ENCODE measurements around the gene ATP2B1. TPM values are rescaled to one million over a fixed set of nuclear protein-coding genes. Genes with fewer than 3 reads are reported as not detected.

The ATP2B1 gene
- total and polyA plus RNA-seq, 7 donors = 14.3 to 54.0 (median 30.1) TPM

DNA sequence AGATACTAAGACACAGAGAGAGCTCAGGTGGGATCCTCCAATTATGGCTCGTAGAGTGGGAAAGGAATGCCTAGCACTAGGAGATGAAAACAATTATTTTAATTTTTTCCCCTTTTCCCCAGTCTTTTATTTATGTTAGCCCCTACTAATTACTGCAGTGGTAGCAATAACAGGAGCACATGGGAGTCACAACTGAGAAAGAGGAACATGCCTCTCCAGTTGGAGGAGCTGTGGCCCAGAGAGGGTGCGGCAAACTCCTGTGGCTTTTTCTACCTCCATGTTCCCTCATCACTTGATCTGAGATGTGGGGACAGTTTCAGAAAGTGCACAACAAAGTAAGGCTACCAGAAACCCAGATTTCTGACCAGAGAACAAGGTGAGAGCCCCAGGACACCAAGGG lies 156.9 kb downstream of the ATP2B1 start:
- Histone ChIP-seq H3K9me3 (no peaks in the 10 kb centered on the region), H3K4me1 (no peaks in the 10 kb centered on the region), H3K36me3 (ENCODE audit: insufficient read depth in 1 of 2, low read depth in 1 of 2) (no peaks in the 10 kb centered on the region), H3K4me3 (no peak overlapping the region), H3K27ac (no peak overlapping the region), H3K27me3 (ENCODE audit: insufficient read depth in 3 of 3, low read length in 2 of 3) (no peaks in the 10 kb centered on the region)
- intact Hi-C loops (cut with DNase I) = no loop called here
- TF ChIP-seq, protein P1, sequence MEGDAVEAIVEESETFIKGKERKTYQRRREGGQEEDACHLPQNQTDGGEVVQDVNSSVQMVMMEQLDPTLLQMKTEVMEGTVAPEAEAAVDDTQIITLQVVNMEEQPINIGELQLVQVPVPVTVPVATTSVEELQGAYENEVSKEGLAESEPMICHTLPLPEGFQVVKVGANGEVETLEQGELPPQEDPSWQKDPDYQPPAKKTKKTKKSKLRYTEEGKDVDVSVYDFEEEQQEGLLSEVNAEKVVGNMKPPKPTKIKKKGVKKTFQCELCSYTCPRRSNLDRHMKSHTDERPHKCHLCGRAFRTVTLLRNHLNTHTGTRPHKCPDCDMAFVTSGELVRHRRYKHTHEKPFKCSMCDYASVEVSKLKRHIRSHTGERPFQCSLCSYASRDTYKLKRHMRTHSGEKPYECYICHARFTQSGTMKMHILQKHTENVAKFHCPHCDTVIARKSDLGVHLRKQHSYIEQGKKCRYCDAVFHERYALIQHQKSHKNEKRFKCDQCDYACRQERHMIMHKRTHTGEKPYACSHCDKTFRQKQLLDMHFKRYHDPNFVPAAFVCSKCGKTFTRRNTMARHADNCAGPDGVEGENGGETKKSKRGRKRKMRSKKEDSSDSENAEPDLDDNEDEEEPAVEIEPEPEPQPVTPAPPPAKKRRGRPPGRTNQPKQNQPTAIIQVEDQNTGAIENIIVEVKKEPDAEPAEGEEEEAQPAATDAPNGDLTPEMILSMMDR (IDR thresholded peaks at IDR 0.05) = no peak
- ATAC-seq (no peak), DNase-seq (no peak)
- WGBS, 3 donors = 95 to 98% (median 98%) methylated on average over 2 of the region's 2 CpGs

DNA sequence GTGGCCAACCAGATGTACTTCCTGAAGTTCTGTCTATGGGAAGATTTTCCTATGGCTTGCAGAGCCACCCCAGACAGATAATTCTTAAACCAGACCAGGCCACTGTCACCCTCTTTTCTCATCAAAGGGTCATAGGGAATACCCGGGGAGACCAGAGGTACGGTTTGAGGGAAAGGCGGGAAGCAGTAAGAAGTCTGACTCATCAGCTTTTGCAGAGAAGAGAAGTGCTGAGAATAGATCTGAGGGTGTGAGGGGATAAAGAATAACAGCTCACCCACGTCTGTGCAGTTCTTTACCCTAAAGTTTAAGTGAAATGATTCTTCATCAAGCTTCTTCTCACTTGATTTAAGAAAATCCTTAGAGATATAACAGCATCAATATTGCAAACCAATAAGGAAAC lies 161.5 kb downstream of the ATP2B1 start:
- Histone ChIP-seq H3K27me3 (ENCODE audit: insufficient read depth in 3 of 3, low read length in 2 of 3) (no peaks in the 10 kb centered on the region), H3K9me3 (no peaks in the 10 kb centered on the region), H3K36me3 (ENCODE audit: insufficient read depth in 1 of 2, low read depth in 1 of 2) (no peaks in the 10 kb centered on the region), H3K4me3 (no peak overlapping the region), H3K4me1 (peaks cover 6% of the 10 kb centered on the region), H3K27ac (no peak overlapping the region)
- intact Hi-C loops (cut with DNase I) = loop anchor here (10.0 kb wide), 3 partner anchors 478 to 1398 kb away; no protein-coding TSS in a partner anchor
- 72 to 80% (median 79%) methylated on average over 4 of the region's 4 CpGs for WGBS, 3 donors
- TF ChIP-seq, protein P1 (IDR thresholded peaks at IDR 0.05) = no peak
- ATAC-seq (no peak), DNase-seq (no peak)

DNA sequence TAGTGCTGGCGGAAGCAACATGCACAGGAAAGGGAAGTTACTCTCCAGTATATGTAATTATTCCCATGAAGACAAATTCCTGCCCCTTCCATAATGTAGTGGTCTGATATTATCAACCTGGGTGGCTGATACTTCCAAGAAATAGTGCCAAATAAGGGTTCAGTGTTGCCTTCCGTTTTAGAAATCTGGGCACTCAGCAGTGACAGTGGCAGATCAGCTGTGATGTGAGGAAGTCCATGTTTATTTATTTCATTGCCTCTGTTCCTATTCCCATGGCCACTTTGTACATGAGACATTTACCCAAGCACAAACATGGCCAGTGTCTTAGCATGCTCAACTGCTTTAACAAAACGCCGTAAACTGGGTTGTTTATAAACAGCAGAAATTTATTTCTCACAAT lies 162.5 kb downstream of the ATP2B1 start:
- H3K36me3 ChIP-seq (ENCODE audit: insufficient read depth in 1 of 2, low read depth in 1 of 2) = no peaks in the 10 kb centered on the region
- 75 to 88% (median 82%) methylated on average over 4 of the region's 4 CpGs for WGBS, 3 donors
- intact Hi-C loops (cut with DNase I) = loop anchor here (10.0 kb wide), 3 partner anchors 479 to 1399 kb away; no protein-coding TSS in a partner anchor
- H3K4me3 ChIP-seq = no peak overlapping the region
- ATAC-seq = no peak
- H3K27me3 ChIP-seq (ENCODE audit: insufficient read depth in 3 of 3, low read length in 2 of 3) = no peaks in the 10 kb centered on the region
- TF ChIP-seq, protein P1 (IDR thresholded peaks at IDR 0.05) = no peak
- no peak for DNase-seq
- H3K4me1 ChIP-seq = peaks cover 6% of the 10 kb centered on the region
- H3K9me3 ChIP-seq = no peaks in the 10 kb centered on the region
- no peak overlapping the region for H3K27ac ChIP-seq

DNA sequence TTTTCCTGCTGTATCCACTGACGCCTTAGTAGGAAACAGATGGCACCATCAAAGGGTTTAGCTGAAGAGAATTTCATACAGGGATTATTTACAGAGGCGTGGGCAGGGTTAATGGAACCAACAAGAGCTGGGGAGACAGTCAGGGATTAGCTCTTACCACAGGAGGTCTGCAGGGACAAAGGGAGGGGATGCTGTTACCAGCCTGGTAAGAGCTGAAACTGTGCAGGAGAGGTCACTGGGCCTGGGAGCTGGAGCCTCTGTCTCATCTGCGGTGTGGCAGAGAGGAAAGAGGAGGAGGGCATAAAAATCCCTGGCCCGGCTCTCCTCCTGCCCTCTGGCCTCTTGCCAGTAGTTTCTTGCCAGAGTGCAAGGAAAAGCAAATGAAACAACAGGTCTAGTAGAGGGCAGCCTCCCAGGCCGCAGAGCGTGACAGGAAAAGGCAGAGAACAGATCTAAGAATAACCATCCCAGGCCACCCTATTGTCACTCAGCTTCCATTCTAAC lies 163.9 kb downstream of the ATP2B1 start:
- intact Hi-C loops (cut with DNase I) = loop anchor here (5.0 to 10.0 kb wide), 6 partner anchors 163 to 1400 kb away; partner anchors contain the start of gene ATP2B1 (in 1 of the 2)
- H3K4me1 ChIP-seq = peaks cover 6% of the 10 kb centered on the region
- peak; percentile 37 to 75 for DNase-seq
- ATAC-seq = peak; percentile 83 to 92 (median 88)
- peaks cover 0 to 2% of the 10 kb centered on the region in 2 donors for H3K36me3 ChIP-seq (ENCODE audit: insufficient read depth in 1 of 2, low read depth in 1 of 2)
- no peak overlapping the region for H3K4me3 ChIP-seq
- 9 to 19% (median 10%) methylated on average over 6 of the region's 6 CpGs for WGBS, 3 donors
- H3K9me3 ChIP-seq = no peaks in the 10 kb centered on the region
- no peaks in the 10 kb centered on the region for H3K27me3 ChIP-seq (ENCODE audit: insufficient read depth in 3 of 3, low read length in 2 of 3)
- TF ChIP-seq, protein P1 (IDR thresholded peaks at IDR 0.05) = no peak
- peak overlapping the region; percentile 79 for H3K27ac ChIP-seq

DNA sequence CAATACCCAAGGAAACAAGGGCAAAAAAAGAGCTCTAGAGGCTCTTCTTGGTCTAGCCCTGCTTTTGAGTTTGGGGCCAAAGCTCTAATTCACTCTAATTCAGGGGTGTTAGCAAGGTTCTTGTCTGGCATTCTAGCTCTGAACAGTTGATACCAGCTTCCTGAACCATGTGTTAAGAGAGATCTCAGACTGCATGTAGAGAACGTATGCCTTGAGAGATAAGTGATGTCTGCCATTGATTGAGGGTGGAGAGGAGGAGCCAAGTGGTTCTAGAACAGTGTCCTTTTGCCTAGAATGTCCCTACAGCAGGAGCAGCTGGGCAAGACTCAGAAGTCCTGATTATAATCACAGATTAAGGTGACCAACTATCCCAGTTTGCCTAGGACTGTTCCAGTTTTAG lies 164.6 kb downstream of the ATP2B1 start:
- Histone ChIP-seq H3K27ac (peak overlapping the region; percentile 50), H3K9me3 (no peaks in the 10 kb centered on the region), H3K4me1 (peaks cover 6% of the 10 kb centered on the region), H3K4me3 (no peak overlapping the region), H3K36me3 (ENCODE audit: insufficient read depth in 1 of 2, low read depth in 1 of 2) (peaks cover 0 to 2% of the 10 kb centered on the region in 2 donors), H3K27me3 (ENCODE audit: insufficient read depth in 3 of 3, low read length in 2 of 3) (no peaks in the 10 kb centered on the region)
- TF ChIP-seq, protein P1 (IDR thresholded peaks at IDR 0.05) = no peak
- DNase-seq (no peak), ATAC-seq (no peak)
- WGBS, 3 donors = 80 to 84% (median 84%) methylated on average over 1 of the region's 1 CpG
- intact Hi-C loops (cut with DNase I) = loop anchor here (5.0 to 10.0 kb wide), 6 partner anchors 163 to 1401 kb away; partner anchors contain the start of gene ATP2B1 (in 1 of the 2)

Data from psoas muscle (tissue), 8 donors.